K562 (cell line): ENCODE measurements around the gene AGRP. TPM values are rescaled to one million over a fixed set of nuclear protein-coding genes. Genes with fewer than 3 reads are reported as not detected.

Source experiments
- BCL6 ChIP-seq: fragments of 250-450 bp; sonication (Bioruptor Pico); IDR thresholded peaks from 2 replicates; pipeline ENCODE4 v1.4.0; 2020
- BRCA1 ChIP-seq, 2 experiments: fragments of 450-650 bp in 1 of 2; sonication (generic) in 1 of 2; formaldehyde crosslinking in 1 of 2; IDR thresholded peaks; 2 replicates each; pipeline versions ENCODE4 v1.5.0 to v1.6.1; 2017 to 2020; ENCODE audit warnings: mild to moderate bottlenecking in 1 of 2, missing genetic modification reagents in 1 of 2
- CTBP1 ChIP-seq: fragments of 450-650 bp; IDR thresholded peaks from 2 replicates; pipeline ENCODE4 v1.6.1; 2016; ENCODE audit warnings: borderline replicate concordance
- FOXA3 ChIP-seq, 2 experiments: fragments of 450-650 bp in 1 of 2; sonication (generic) in 1 of 2; formaldehyde crosslinking; IDR thresholded peaks in 1 of 2; conservative IDR thresholded peaks in 1 of 2; 2 replicates each; pipeline versions ENCODE4 v1.4.0 to v1.8.0; 2020 to 2022; ENCODE audit warnings: mild to moderate bottlenecking in 2 of 2, missing genetic modification reagents in 1 of 2
- GABPB1 ChIP-seq: sonication (generic); formaldehyde crosslinking; IDR thresholded peaks from 2 replicates; pipeline ENCODE4 v1.8.0; 2022; ENCODE audit warnings: mild to moderate bottlenecking, missing genetic modification reagents
- GTF2E2 ChIP-seq: fragments of 200-800 bp; sonication (Bioruptor generic); IDR thresholded peaks from 2 replicates; pipeline ENCODE4 v1.6.1; 2016; ENCODE audit warnings: missing genetic modification characterization, missing compliant biosample characterization
- HDAC1 ChIP-seq, 2 experiments: fragments of 450-650 bp; IDR thresholded peaks; 2 replicates each; pipeline ENCODE4 v1.6.1; 2016 to 2017; ENCODE audit warnings: inconsistent platforms in 1 of 2, mild to moderate bottlenecking in 1 of 2, moderate library complexity in 1 of 2
- HDAC2 ChIP-seq: fragments of 450-650 bp; IDR thresholded peaks from 2 replicates; pipeline ENCODE4 v1.6.1; 2016; ENCODE audit warnings: mild to moderate bottlenecking
- MYC ChIP-seq, 2 experiments: fragments of 250-450 bp in 1 of 2; sonication (Bioruptor Pico) in 1 of 2; IDR thresholded peaks; 2 replicates each; pipeline versions ENCODE4 v1.5.1 to v1.6.1; 2012 to 2021; ENCODE audit warnings: low read depth in 2 of 2, borderline replicate concordance in 1 of 2, improper control_type of control experiment in 1 of 2, low read length in 1 of 2, mild to moderate bottlenecking in 1 of 2, moderate library complexity in 1 of 2
- POU5F1 ChIP-seq: fragments of 150-350 bp; IDR thresholded peaks from 2 replicates; pipeline ENCODE4 v1.6.1; 2014; ENCODE audit warnings: borderline replicate concordance, low read length, low read depth, mild to moderate bottlenecking; ENCODE audit not compliant: partially characterized antibody
- SMARCB1 ChIP-seq: IDR thresholded peaks from 2 replicates; pipeline ENCODE4 v1.6.1; 2011; ENCODE audit warnings: improper control_type of control experiment, low read depth; ENCODE audit not compliant: insufficient read length
- SREBF1 ChIP-seq: fragments of 150-350 bp; IDR thresholded peaks from 2 replicates; pipeline ENCODE4 v1.6.1; 2014; ENCODE audit warnings: antibody characterized with exemption, low read depth, low read length, borderline replicate concordance
- STAT5A ChIP-seq: IDR thresholded peaks from 2 replicates; pipeline ENCODE4 v1.6.1; 2012; ENCODE audit warnings: low read length, inconsistent platforms, borderline replicate concordance
- ZBED1 ChIP-seq: IDR thresholded peaks from 2 replicates; pipeline ENCODE4 v1.6.1; 2014
- ZNF354B ChIP-seq: fragments of 250-450 bp; sonication (Bioruptor Pico); IDR thresholded peaks from 2 replicates; pipeline ENCODE4 v1.4.0; 2020
- ZNF408 ChIP-seq: fragments of 250-450 bp; sonication (Bioruptor Pico); IDR thresholded peaks from 2 replicates; pipeline ENCODE4 v1.4.0; 2020; ENCODE audit warnings: low read depth, mild to moderate bottlenecking, moderate library complexity
- polyA plus RNA-seq, 8 experiments: library from polyadenylated mRNA; depleted of rRNA in 4 of 8; stranded (reverse) in 5 of 8; unstranded in 3 of 8; fragments of >200 nt; fragmentation: Nextera tagmentation in 2 of 8; fragmentation: Illumina TruSeq in 1 of 8; extraction: Ambion mirVana in 2 of 8; extraction: Trizol in 1 of 8; gene quantifications; 2 replicates each; pipeline versions ENCODE4 v1.2.1 to v1.2.3, GENCODE V29; 2011 to 2014; ENCODE audit warnings: inconsistent platforms in 1 of 8, missing spikeins in 1 of 8
- total RNA-seq, 7 experiments: library from RNA; depleted of rRNA in 6 of 7; stranded (reverse); fragments of >200 nt in 6 of 7; fragmentation: Illumina TruSeq in 2 of 7; extraction: Trizol in 2 of 7; gene quantifications; 2 replicates each; pipeline versions ENCODE4 v1.2.1 to v1.2.3, GENCODE V29; 2011 to 2021; ENCODE audit warnings: low replicate concordance in 1 of 7
- TF ChIP-seq, protein P1 (sequence below), 2 experiments: fragments of 450-650 bp in 1 of 2; sonication (generic) in 1 of 2; formaldehyde crosslinking in 1 of 2; IDR thresholded peaks in 1 of 2; conservative IDR thresholded peaks in 1 of 2; 2 replicates each; pipeline versions ENCODE4 v1.6.1 to v1.8.1; 2016 to 2023; ENCODE audit warnings: mild to moderate bottlenecking in 2 of 2, moderate library complexity in 2 of 2, inconsistent platforms in 1 of 2, missing genetic modification reagents in 1 of 2
- TF ChIP-seq, protein P2 (sequence below), 2 experiments: fragments of 250-450 bp in 1 of 2; fragments of 450-650 bp in 1 of 2; sonication (Bioruptor Pico) in 1 of 2; IDR thresholded peaks; 2 replicates each; pipeline versions ENCODE4 v1.6.1 to v1.8.0; 2016 to 2021; ENCODE audit warnings: mild to moderate bottlenecking in 2 of 2, moderate library complexity in 2 of 2, missing compliant biosample characterization in 1 of 2, missing genetic modification characterization in 1 of 2

The AGRP gene
- total and polyA plus RNA-seq, 9 of the 15 experiments (the other 6 are each of a cell fraction or from before 2014, with no cell fraction given), result not detected

DNA sequence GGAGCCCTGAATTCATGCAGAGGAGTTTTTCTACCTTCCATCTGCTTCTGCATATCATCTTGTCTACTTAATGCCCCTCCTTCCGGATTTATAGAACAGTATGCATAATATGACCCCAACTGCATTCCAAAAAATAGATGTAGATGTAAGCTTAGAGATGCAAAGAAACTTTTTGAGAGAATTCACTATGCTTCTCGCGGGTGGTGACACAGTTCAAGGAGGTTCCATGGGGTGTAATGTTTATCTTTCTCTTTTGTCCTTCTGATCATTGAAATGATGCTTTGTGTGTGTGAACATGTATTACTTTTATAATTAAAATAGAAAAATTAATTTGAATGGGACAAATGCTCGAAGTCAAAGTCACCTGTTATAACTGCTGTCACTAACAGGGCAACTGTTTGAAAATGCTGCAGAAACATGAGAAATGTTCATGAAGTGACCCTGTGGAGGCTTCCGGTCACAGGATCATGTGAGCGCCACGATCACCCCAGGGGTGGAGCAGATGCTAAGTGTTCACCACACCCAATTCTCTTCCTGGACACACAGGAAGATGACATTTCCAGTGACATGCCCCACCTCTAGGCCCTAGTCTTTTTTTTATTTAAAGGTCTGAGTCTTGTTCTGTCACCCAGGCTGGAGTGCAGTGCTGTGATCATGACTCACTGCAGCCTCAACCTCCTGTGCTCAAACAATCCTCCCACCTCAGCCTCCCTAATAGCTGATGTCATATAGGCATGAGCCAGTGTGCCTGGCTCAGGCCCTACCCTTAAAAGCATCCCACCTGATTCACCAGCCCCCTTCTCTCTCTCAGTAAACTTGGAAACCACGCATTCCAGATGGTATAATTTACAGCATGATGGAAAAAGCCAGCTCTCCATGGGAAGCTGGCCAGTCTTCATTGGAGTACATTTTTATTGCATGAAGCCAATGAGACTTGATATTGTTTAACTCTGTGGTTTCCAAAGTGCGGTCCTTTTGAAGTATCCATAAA, 21.0 kb upstream of the AGRP start (continued):
- TF ChIP-seq MYC (IDR thresholded peaks at IDR 0.05; ENCODE audit: low read depth, low read length), result peak; percentile 80
- TF ChIP-seq MYC (CRISPR knock-in tag; IDR thresholded peaks at IDR 0.05; ENCODE audit: borderline replicate concordance, low read depth), result no peak
- TF ChIP-seq, protein P1, sequence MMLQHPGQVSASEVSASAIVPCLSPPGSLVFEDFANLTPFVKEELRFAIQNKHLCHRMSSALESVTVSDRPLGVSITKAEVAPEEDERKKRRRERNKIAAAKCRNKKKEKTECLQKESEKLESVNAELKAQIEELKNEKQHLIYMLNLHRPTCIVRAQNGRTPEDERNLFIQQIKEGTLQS (IDR thresholded peaks at IDR 0.05), result peak; percentile 95
- TF ChIP-seq, protein P1 (CRISPR knock-in tag; conservative IDR thresholded peaks at IDR 0.05), result 0 out of 2 replicates have a peak, but pooled peaks have one; percentile 41
- no peak for TF ChIP-seq BCL6 (CRISPR knock-in tag)
- TF ChIP-seq ZNF354B (CRISPR knock-in tag), result no peak
- TF ChIP-seq, protein P2, sequence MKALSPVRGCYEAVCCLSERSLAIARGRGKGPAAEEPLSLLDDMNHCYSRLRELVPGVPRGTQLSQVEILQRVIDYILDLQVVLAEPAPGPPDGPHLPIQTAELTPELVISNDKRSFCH (CRISPR knock-in tag; IDR thresholded peaks at IDR 0.05), result no peak
- TF ChIP-seq, protein P2 (tag; IDR thresholded peaks at IDR 0.05), result peak; percentile 69
- no peak for TF ChIP-seq POU5F1
- TF ChIP-seq ZNF408 (CRISPR knock-in tag), result no peak
- TF ChIP-seq STAT5A, result no peak
- TF ChIP-seq FOXA3 (CRISPR knock-in tag; conservative IDR thresholded peaks at IDR 0.05 in 1 of 2, IDR thresholded peaks at IDR 0.05 in 1 of 2), result no peak
- peak in 1 of 2 experiments; percentile 82; a peak in 2 of 4 replicates for TF ChIP-seq HDAC1 (IDR thresholded peaks at IDR 0.05)
- peak; percentile 88 for TF ChIP-seq HDAC2
- TF ChIP-seq SREBF1, result peak; percentile 97
- TF ChIP-seq CTBP1, result peak; percentile 71; the same call in 1 of the 2 replicates
- TF ChIP-seq ZBED1, result no peak
- 0 out of 2 replicates have a peak, but pooled peaks have one; percentile 23 for TF ChIP-seq GTF2E2 (tag)
- TF ChIP-seq GABPB1 (CRISPR knock-in tag), result peak; percentile 36; the same call in 1 of the 2 replicates
- no peak for TF ChIP-seq SMARCB1
- no peak for TF ChIP-seq BRCA1 (IDR thresholded peaks at IDR 0.05)
- no peak for TF ChIP-seq BRCA1 (CRISPR knock-in tag; IDR thresholded peaks at IDR 0.05)
